Measurements from ENCODE around the gene AMER2.

AMER2 gene

DNA sequence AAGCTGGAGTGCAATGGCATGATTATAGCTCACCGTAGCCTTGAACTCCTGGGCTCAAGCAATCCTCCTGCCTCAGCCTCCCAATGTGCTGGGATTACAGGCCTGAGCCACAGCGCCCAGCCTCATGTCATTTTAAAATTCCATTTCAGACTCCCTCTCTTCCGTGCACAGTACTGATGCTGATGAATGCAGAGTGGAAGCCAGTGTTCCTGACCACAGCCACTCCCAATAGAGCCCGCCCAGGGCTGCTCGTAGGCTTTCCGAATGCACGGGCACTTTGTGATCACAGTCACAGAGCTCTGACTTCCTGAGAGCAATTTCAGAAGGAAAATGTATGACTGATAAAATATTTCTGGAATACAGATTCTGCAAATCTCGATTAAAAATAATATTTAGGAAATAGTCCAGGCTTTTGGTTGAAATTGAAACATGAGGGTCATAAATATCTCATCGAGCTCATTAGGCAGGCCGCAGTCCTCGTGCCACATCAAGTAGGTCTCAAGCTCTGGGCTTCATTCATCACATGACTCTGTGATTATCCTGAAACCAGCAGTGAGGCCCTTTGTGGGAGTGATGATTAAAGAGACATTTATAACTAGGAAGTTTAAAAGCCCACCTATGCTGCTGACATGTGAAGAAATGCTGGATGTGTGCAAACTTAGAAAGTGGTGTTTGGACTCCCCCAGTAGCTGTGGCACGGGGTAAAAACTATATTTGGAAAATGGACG, 38.9 kb upstream of the AMER2 start:
- DNase-seq (ENCODE audit: low read depth, low spot score): no peak
- TF ChIP-seq, protein P1, sequence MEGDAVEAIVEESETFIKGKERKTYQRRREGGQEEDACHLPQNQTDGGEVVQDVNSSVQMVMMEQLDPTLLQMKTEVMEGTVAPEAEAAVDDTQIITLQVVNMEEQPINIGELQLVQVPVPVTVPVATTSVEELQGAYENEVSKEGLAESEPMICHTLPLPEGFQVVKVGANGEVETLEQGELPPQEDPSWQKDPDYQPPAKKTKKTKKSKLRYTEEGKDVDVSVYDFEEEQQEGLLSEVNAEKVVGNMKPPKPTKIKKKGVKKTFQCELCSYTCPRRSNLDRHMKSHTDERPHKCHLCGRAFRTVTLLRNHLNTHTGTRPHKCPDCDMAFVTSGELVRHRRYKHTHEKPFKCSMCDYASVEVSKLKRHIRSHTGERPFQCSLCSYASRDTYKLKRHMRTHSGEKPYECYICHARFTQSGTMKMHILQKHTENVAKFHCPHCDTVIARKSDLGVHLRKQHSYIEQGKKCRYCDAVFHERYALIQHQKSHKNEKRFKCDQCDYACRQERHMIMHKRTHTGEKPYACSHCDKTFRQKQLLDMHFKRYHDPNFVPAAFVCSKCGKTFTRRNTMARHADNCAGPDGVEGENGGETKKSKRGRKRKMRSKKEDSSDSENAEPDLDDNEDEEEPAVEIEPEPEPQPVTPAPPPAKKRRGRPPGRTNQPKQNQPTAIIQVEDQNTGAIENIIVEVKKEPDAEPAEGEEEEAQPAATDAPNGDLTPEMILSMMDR (IDR thresholded peaks at IDR 0.05; ENCODE audit: insufficient read depth, low read length, missing control alignments): no peak
- ChIA-PET POLR2A (no interaction called here), CTCF (no interaction called here)
- no peak overlapping the region for H3K4me3 ChIP-seq (ENCODE audit: low read depth, low read length)

GRCh38 chr13:25207291-25207810, 35.3 kb upstream of the AMER2 start:
- no peak for DNase-seq (ENCODE audit: low read depth, low spot score)
- TF ChIP-seq, protein P1 (IDR thresholded peaks at IDR 0.05; ENCODE audit: insufficient read depth, low read length, missing control alignments): no peak
- ChIA-PET POLR2A (no interaction called here), CTCF (no interaction called here)
- H3K4me3 ChIP-seq (ENCODE audit: low read depth, low read length): no peak overlapping the region

- POLR2A ChIA-PET: no interaction called here
- H3K4me3 ChIP-seq (ENCODE audit: low read depth, low read length): no peak overlapping the region
- CTCF ChIA-PET: no interaction called here
- DNase-seq (ENCODE audit: low read depth, low spot score): no peak
- TF ChIP-seq, protein P1 (IDR thresholded peaks at IDR 0.05; ENCODE audit: insufficient read depth, low read length, missing control alignments): no peak
Measured at GRCh38 chr13:25204863-25205262, 32.8 kb upstream of the AMER2 start.

GRCh38 chr13:25203127-25203740, 31.1 kb upstream of the AMER2 start:
- POLR2A ChIA-PET: interaction anchor here (0.6 kb wide), 1 partner anchor 12 kb away, joined by 3 read pairs; no protein-coding TSS in a partner anchor
- DNase-seq (ENCODE audit: low read depth, low spot score): no peak
- H3K4me3 ChIP-seq (ENCODE audit: low read depth, low read length): no peak overlapping the region
- CTCF ChIA-PET: no interaction called here
- TF ChIP-seq, protein P1 (IDR thresholded peaks at IDR 0.05; ENCODE audit: insufficient read depth, low read length, missing control alignments): no peak

DNA sequence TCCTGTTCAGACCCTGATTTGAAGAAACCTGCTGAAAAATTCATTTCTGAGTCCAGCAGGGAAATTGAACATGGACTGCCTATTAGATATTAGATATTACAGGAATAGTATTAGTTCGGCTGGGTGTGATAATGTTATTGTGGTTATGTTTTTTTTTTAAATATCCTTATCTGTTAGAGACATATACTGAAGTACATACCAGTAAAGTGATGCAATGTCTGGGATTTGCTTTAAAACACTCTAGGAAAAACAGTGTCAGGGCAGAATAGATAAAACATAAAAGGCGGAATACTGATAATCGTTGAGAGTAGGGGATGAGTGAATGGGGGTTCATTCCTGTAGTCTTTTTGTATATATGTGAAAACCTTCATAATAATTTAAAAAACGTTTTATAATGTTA, 28.7 kb upstream of the AMER2 start:
- CTCF ChIA-PET: no interaction called here

GRCh38 chr13:25198647-25199046, 26.6 kb upstream of the AMER2 start:
- ChIA-PET POLR2A (no interaction called here), CTCF (no interaction called here)
- TF ChIP-seq, protein P1 (IDR thresholded peaks at IDR 0.05; ENCODE audit: insufficient read depth, low read length, missing control alignments): no peak
- DNase-seq (ENCODE audit: low read depth, low spot score): no peak
- no peak overlapping the region for H3K4me3 ChIP-seq (ENCODE audit: low read depth, low read length)

More for the DNA sequence above, 28.7 kb upstream of the AMER2 start:
- TF ChIP-seq, protein P1 (IDR thresholded peaks at IDR 0.05; ENCODE audit: insufficient read depth, low read length, missing control alignments): no peak
- no peak overlapping the region for H3K4me3 ChIP-seq (ENCODE audit: low read depth, low read length)
- no peak for DNase-seq (ENCODE audit: low read depth, low spot score)
- POLR2A ChIA-PET: no interaction called here
